Measurements from ENCODE around the gene CDC42BPB.

The CDC42BPB gene

GRCh38 chr14:103057372-103058163 lies at the start of gene CDC42BPB:
Gene CDC42BPB, minus strand, starts transcription at chr14:103057549. Its CDS starts 376 bp downstream, at chr14:103057173.
- peak; percentile 73 for DNase-seq

- DNase-seq = peak; percentile 33
Measured at GRCh38 chr14:103105580-103106150, 48.3 kb upstream of the CDC42BPB start.

- peak; percentile 60 for DNase-seq
Measured at GRCh38 chr14:103104654-103105452, 47.5 kb upstream of the CDC42BPB start.

- no peak for DNase-seq
Measured at GRCh38 chr14:103104389-103104653, 47.0 kb upstream of the CDC42BPB start.

- no peak for DNase-seq
Measured at GRCh38 chr14:103103461-103104388, 46.4 kb upstream of the CDC42BPB start.

- no peak for DNase-seq
Measured at GRCh38 chr14:103102689-103103260, 45.4 kb upstream of the CDC42BPB start.

GRCh38 chr14:103101963-103102688 lies 44.8 kb upstream of the CDC42BPB start:
- no peak for DNase-seq

- no peak for DNase-seq
Measured at GRCh38 chr14:103101257-103101962, 44.1 kb upstream of the CDC42BPB start.

- DNase-seq = no peak
Measured at GRCh38 chr14:103100281-103101121, 43.2 kb upstream of the CDC42BPB start.

- no peak for DNase-seq
Measured at GRCh38 chr14:103099733-103100280, 42.5 kb upstream of the CDC42BPB start.

- DNase-seq = no peak
Measured at GRCh38 chr14:103099081-103099732, 41.9 kb upstream of the CDC42BPB start.

GRCh38 chr14:103097994-103098957 lies 40.9 kb upstream of the CDC42BPB start:
- DNase-seq = no peak

- DNase-seq = no peak
Measured at GRCh38 chr14:103097244-103097993, 40.1 kb upstream of the CDC42BPB start.

- DNase-seq = no peak
Measured at GRCh38 chr14:103096387-103096786, 39.0 kb upstream of the CDC42BPB start.

- DNase-seq = no peak
Measured at GRCh38 chr14:103095210-103095778, 37.9 kb upstream of the CDC42BPB start.

- DNase-seq = no peak
Measured at GRCh38 chr14:103094406-103095209, 37.3 kb upstream of the CDC42BPB start, which contains the start of gene EXOC3L4. Gene EXOC3L4, plus strand, starts transcription at chr14:103094725. Its CDS starts 5,495 bp downstream, at chr14:103100220.
